Subcutaneous adipose tissue (tissue), 4 donors: ENCODE measurements around the gene CCDC121. TPM values are rescaled to one million over a fixed set of nuclear protein-coding genes. Genes with fewer than 3 reads are reported as not detected.

Experiments
- CTCF ChIP-seq: fragments of 450-650 bp; IDR thresholded peaks from one replicate; pipeline ENCODE4 v1.5.1; 2016; ENCODE audit warnings: low read depth, mild to moderate bottlenecking, control low read depth, antibody characterized with exemption, moderate library complexity
- small RNA-seq: library from RNA; depleted of rRNA; stranded (forward); fragments of <200 nt; gene quantifications from one replicate; pipeline ENCODE3, GENCODE V24; 2016
- total RNA-seq, 4 donors: library from RNA; depleted of rRNA; stranded (reverse); fragments of >200 nt; gene quantifications; one replicate each; pipeline ENCODE4 v1.1.0, GENCODE V29; 2016

Gene CCDC121
- total RNA-seq, 4 donors from 2014 or later, result 2.5 to 6.6 (median 4.1) TPM

DNA sequence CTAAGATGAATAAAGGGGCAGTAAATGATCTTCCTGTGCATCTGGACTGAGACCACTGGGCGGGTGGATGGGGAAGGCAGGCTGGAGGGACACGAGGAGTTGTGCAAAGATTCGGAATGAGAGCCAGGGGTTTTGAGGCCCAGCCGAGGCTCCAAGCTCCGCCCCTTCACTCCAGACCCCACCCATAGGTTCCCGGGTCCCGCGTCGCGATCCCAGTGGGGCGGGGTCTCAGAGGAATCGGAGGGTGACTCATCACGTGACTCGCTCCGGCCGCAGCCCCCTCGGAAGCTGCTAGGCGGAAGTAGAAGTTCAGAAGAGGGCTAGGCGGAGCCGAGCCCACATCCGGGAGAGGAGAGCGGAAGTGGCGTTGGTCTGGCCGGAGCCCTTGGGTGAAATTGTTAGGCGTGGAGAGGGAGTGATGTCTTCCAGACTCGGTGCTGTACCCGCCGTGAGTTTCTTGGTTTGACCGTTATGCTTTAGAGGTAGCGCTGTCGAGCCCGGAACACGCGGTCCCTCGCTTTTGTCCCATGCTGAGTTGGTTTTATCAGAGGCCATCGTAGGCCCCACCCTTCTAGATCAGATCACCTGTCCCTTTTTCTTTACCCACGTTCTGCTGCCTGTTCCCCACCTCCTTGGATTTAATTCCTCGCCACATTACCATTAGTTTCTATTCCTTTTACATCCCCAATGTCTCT, 46.0 kb downstream of the CCDC121 start, which contains the start of gene ZNF512:
Gene ZNF512, plus strand, starts transcription at position 348 of the 695 bp plus-strand sequence. Its CDS starts 71 bp downstream, at position 419.
- TF ChIP-seq CTCF, result no peak

GRCh38 chr2:27582129-27582694, 46.6 kb downstream of the CCDC121 start:
- no peak for TF ChIP-seq CTCF

- TF ChIP-seq CTCF, result no peak
These were observed 47.2 kb downstream of the CCDC121 start for GRCh38 chr2:27581417-27582128.

Small RNAs within 50 kb of the gene (small RNA-seq; reads per million reads assigned to genes)
- gene RF00340, result not detected

Other genes starting within 250 kb of the CCDC121 start
- gene ZNF513, start 248.3 kb downstream of the CCDC121 start, total RNA-seq, result 10 to 100 TPM in 1 of 4 donors, 1 to 10 TPM in 3; 4.9 to 12.8 (median 8.2) TPM
- 10 to 100 TPM; 28.2 to 51.1 (median 41.4) TPM for gene PPM1G, start 219.4 kb downstream of the CCDC121 start, total RNA-seq
- 10 to 100 TPM; 47.4 to 73.3 (median 64.2) TPM for gene NRBP1, start 200.4 kb downstream of the CCDC121 start, total RNA-seq
- gene KRTCAP3, start 186.6 kb downstream of the CCDC121 start, total RNA-seq, result 1 to 10 TPM in 2 of 4 donors, under 1 TPM in 1, not detected in 1; 0.66 to 2.0 (median 1.1) TPM
- gene IFT172, start 139.3 kb downstream of the CCDC121 start, total RNA-seq, result 10 to 100 TPM; 21.8 to 33.5 (median 25.5) TPM
- gene FNDC4, start 133.8 kb downstream of the CCDC121 start, total RNA-seq, result 10 to 100 TPM; 39.6 to 65.4 (median 50.9) TPM
- 1 to 10 TPM in 3 of 4 donors, not detected in 1; 1.4 to 2.1 (median 1.5) TPM for gene GCKR, start 132.2 kb downstream of the CCDC121 start, total RNA-seq
- gene ZNF512, start 46.0 kb downstream of the CCDC121 start, total RNA-seq, result 10 to 100 TPM; 17.1 to 24.6 (median 21.9) TPM
- 10 to 100 TPM; 19.6 to 32.3 (median 27.6) TPM for gene GPN1, start within 50 bp of the CCDC121 start, total RNA-seq
- gene SUPT7L, start 34.6 kb upstream of the CCDC121 start, total RNA-seq, result 10 to 100 TPM; 18.7 to 30.3 (median 23.3) TPM
- gene SLC4A1AP, start 34.9 kb upstream of the CCDC121 start, total RNA-seq, result 10 to 100 TPM; 20.7 to 23.1 (median 22.3) TPM
- 100 to 1,000 TPM in 1 of 4 donors, 10 to 100 TPM in 3; 72.1 to 138 (median 82.6) TPM for gene MRPL33, start 142.7 kb upstream of the CCDC121 start, total RNA-seq